ENCODE measurements around the gene AMIGO1. TPM values are rescaled to one million over a fixed set of nuclear protein-coding genes. Genes with fewer than 3 reads are reported as not detected.

Gene AMIGO1
- total and polyA plus RNA-seq, 2 of the 8 experiments (the other 6 are each of a cell fraction or from before 2014, with no cell fraction given), result 1.5 to 2.7 TPM

GRCh38 chr1:109527846-109528695 lies 18.5 kb upstream of the AMIGO1 start:
- Histone ChIP-seq H3K36me3 (ENCODE audit: control insufficient read depth in 2 of 4, insufficient read depth in 4 of 4, low read length in 3 of 4) (no peaks in the 10 kb centered on the region), H3K18ac (ENCODE audit: extremely low read depth, low read length) (no peak overlapping the region), H2AK5ac (ENCODE audit: low read depth, low read length) (no peak overlapping the region), H3K27me3 (replicated peaks in 1 of 4; ENCODE audit: control insufficient read depth in 3 of 4, extremely low read depth in 1 of 4, insufficient read depth in 3 of 4, low read length in 3 of 4) (no peaks in the 10 kb centered on the region), H4K5ac (ENCODE audit: insufficient read length, low read depth, low read length) (no peak overlapping the region), H3K9ac (replicated peaks in 1 of 4; ENCODE audit: extremely low read depth in 1 of 4, low read depth in 3 of 4, low read length in 3 of 4) (no peak overlapping the region), H3K4ac (replicated peaks; ENCODE audit: insufficient read length, low read depth, low read length) (no peak overlapping the region), H3K79me1 (ENCODE audit: low read depth, low read length) (no peaks in the 10 kb centered on the region), H2BK120ac (replicated peaks; ENCODE audit: low read depth, low read length) (no peak overlapping the region), H3K9me3 (ENCODE audit: insufficient read depth in 2 of 2, low read depth in 1 of 2, low read length in 1 of 2) (no peaks in the 10 kb centered on the region), H2BK20ac (ENCODE audit: low read length) (no peak overlapping the region), H2BK5ac (ENCODE audit: low read depth, low read length) (no peak overlapping the region), H3K4me2 (ENCODE audit: insufficient read depth in 1 of 2, low read depth in 2 of 2, low read length in 2 of 2) (no peak overlapping the region), H4K91ac (replicated peaks; ENCODE audit: insufficient read length, low read length) (no peak overlapping the region), H2AFZ (ENCODE audit: low read length) (no peak overlapping the region), H3K79me2 (ENCODE audit: control insufficient read depth in 1 of 2, insufficient read depth in 2 of 2, low read length in 2 of 2) (no peaks in the 10 kb centered on the region), H2BK12ac (ENCODE audit: low read depth, low read length) (no peak overlapping the region), H2BK15ac (ENCODE audit: low read length) (no peak overlapping the region), H3K23me2 (ENCODE audit: low read depth, low read length) (no peaks in the 10 kb centered on the region; the same call in 1 of the 2 replicates), H4K8ac (ENCODE audit: extremely low read depth, insufficient read depth, low read length) (no peak overlapping the region), H4K20me1 (replicated peaks in 1 of 2; ENCODE audit: control insufficient read depth in 1 of 2, insufficient read depth in 2 of 2, low read length in 2 of 2) (no peaks in the 10 kb centered on the region), H3K27ac (ENCODE audit: low read depth, low read length) (no peak overlapping the region), H3K4me1 (replicated peaks in 1 of 4; ENCODE audit: control insufficient read depth in 3 of 4, insufficient read depth in 4 of 4, low read length in 3 of 4) (peaks cover 0 to 3% (median 1%) of the 10 kb centered on the region in 4 experiments; a peak in 4 of 7 replicates), H3K56ac (replicated peaks; ENCODE audit: insufficient read length, low read depth, low read length) (no peak overlapping the region), H3K14ac (ENCODE audit: insufficient read length) (no peak overlapping the region), H3K23ac (ENCODE audit: insufficient read length) (no peak overlapping the region), H3K4me3 (ENCODE audit: extremely low read depth in 1 of 4, insufficient read depth in 2 of 4, low read depth in 3 of 4, low read length in 4 of 4) (no peak overlapping the region)
- 82% methylated on average over 9 of the region's 9 CpGs; no CpG with 5 or more reads in 1 of the 2 experiments for WGBS, 2 experiments (ENCODE audit: extremely low coverage in 1 of 2, insufficient coverage in 1 of 2, insufficient read length in 1 of 2, insufficient replicate concordance in 2 of 2, low coverage in 1 of 2, low lambda C conversion rate in 2 of 2, missing lambda C conversion rate in 1 of 2)
- ChIA-PET CTCF (ENCODE audit: partially characterized antibody) (interaction anchor here (0.6 to 26.3 kb wide), 10 partner anchors 11 to 291 kb away, joined by 3 to 1755 read pairs (median 3); partner anchors contain the start of genes AMIGO1, ATXN7L2, CYB561D1 and GPR61), POLR2A (ENCODE audit: partially characterized antibody) (no interaction called here)
- no peak for DNase-seq (ENCODE audit: low read depth in 1 of 2, low spot score in 2 of 2)
- TF ChIP-seq POLR2AphosphoS5 (IDR thresholded peaks at IDR 0.05; ENCODE audit: low read depth, low read length) (no peak), SIX5 (IDR thresholded peaks at IDR 0.05; ENCODE audit: low read depth, low read length) (no peak), SIN3A (conservative IDR thresholded peaks at IDR 0.05 in 1 of 2, IDR thresholded peaks at IDR 0.05 in 1 of 2; ENCODE audit: low read depth in 1 of 2, low read length in 2 of 2) (no peak), EZH2 (IDR thresholded peaks at IDR 0.05; ENCODE audit: low read depth, low read length, severe bottlenecking) (no peak), POLR2A (IDR thresholded peaks at IDR 0.05; ENCODE audit: control extremely low read depth in 1 of 2, low read depth in 2 of 2, low read length in 2 of 2) (no peak), SP4 (IDR thresholded peaks at IDR 0.05; ENCODE audit: low read length) (no peak), RBBP5 (IDR thresholded peaks at IDR 0.05; ENCODE audit: borderline replicate concordance, low read depth, low read length) (no peak), GTF2F1 (IDR thresholded peaks at IDR 0.05; ENCODE audit: borderline replicate concordance, low read depth, low read length) (no peak), TAF7 (optimal IDR thresholded peaks at IDR 0.05; ENCODE audit: borderline replicate concordance, low read depth, low read length) (no peak)
- FAIRE-seq, result no peak
